K562 (cell line): ENCODE measurements around the gene SLC30A1. TPM values are rescaled to one million over a fixed set of nuclear protein-coding genes. Genes with fewer than 3 reads are reported as not detected.

Source experiments
- ATAC-seq: fragments of 200-7000 bp; cut with Tn5 transposase; 3 replicates; pipeline ENCODE4 v1.9.1; 2020; ENCODE audit warnings: moderate library complexity
- BruUV-seq: library from RNA; stranded (reverse); fragments of 400-500 nt; replicated peaks from 2 replicates; lab custom pipeline; 2021; lab: Mats Ljungman, UMichigan
- CTCF ChIA-PET: fragments of 300-600 bp; formaldehyde crosslinking; extraction: SDS; loops from one replicate; lab custom pipeline; 2021; ENCODE audit warnings: low intra/inter-chr PET ratio; lab: Yijun Ruan, JAX
- POLR2A ChIA-PET: fragments of 300-600, 350-650 bp; sonication (Branson Sonifier 250); formaldehyde crosslinking; extraction: SDS; loops from one replicate; lab custom pipeline; 2021; ENCODE audit warnings: antibody characterized with exemption, inconsistent platforms; lab: Yijun Ruan, JAX
- DNase-seq, 4 experiments: peaks; one replicate each; pipeline versions ENCODE4 v3.0.0 to v3.0.0-alpha.2; 2011 to 2018; ENCODE audit warnings: low spot score in 3 of 4, mixed read lengths in 3 of 4; ENCODE audit errors: extremely low read depth in 1 of 4
- FAIRE-seq: peaks from 2 replicates; lab custom pipeline; 2011; peaks lifted over from hg19 to GRCh38; lab: Jason Lieb, UNC
- H2AFZ ChIP-seq: 2 replicates; pipeline ENCODE4 v1.6.0; 2011; ENCODE audit warnings: low read depth, low read length, control low read depth, inconsistent platforms
- H3K27ac ChIP-seq: fragments of 200-600 bp; 3 replicates; pipeline ENCODE4 v1.8.0; 2011; ENCODE audit warnings: low read depth, mild to moderate bottlenecking, control low read depth, inconsistent platforms, low read length, moderate library complexity, mixed read lengths; ENCODE audit errors: extremely low read depth
- H3K27me3 ChIP-seq, 2 experiments: fragments of 300-600 bp in 1 of 2; 2 replicates in 1 of 2; 3 replicates in 1 of 2; pipeline versions ENCODE4 v1.6.0 to v1.8.0; 2011; ENCODE audit warnings: inconsistent platforms in 2 of 2, low read length in 2 of 2, mild to moderate bottlenecking in 1 of 2, mixed read lengths in 1 of 2, moderate library complexity in 1 of 2; ENCODE audit not compliant: control insufficient read depth in 2 of 2, insufficient read depth in 2 of 2
- H3K36me3 ChIP-seq: fragments of 300-600 bp; 3 replicates; pipeline ENCODE4 v1.8.0; 2011; ENCODE audit warnings: mild to moderate bottlenecking, low read length, inconsistent platforms; ENCODE audit not compliant: control insufficient read depth, insufficient read depth
- H3K4me1 ChIP-seq, 2 experiments: fragments of 200-600 bp in 1 of 2; replicated peaks in 1 of 2; 2 replicates in 1 of 2; 3 replicates in 1 of 2; pipeline versions ENCODE4 v1.5.1 to v1.8.0; 2011; ENCODE audit warnings: inconsistent platforms in 2 of 2, low read length in 2 of 2, mild to moderate bottlenecking in 1 of 2, mixed read lengths in 1 of 2, moderate library complexity in 1 of 2; ENCODE audit not compliant: control insufficient read depth in 2 of 2, insufficient read depth in 2 of 2
- H3K4me2 ChIP-seq: 2 replicates; pipeline ENCODE4 v1.6.1; 2011; ENCODE audit warnings: low read length, control low read depth, inconsistent platforms, mixed read lengths; ENCODE audit not compliant: insufficient read depth
- H3K4me3 ChIP-seq: fragments of 200-600 bp; sonication (generic), shearing (Covaris generic); 2 replicates; pipeline ENCODE4 v1.5.1; 2016; ENCODE audit warnings: control low read depth, inconsistent platforms
- H3K79me2 ChIP-seq: fragments of 200-600 bp; 3 replicates; pipeline ENCODE4 v1.8.0; 2011; ENCODE audit warnings: low read length, inconsistent platforms; ENCODE audit not compliant: control insufficient read depth, insufficient read depth
- H3K9ac ChIP-seq, 2 experiments: 2 replicates each; pipeline versions ENCODE4 v1.6.0 to v1.6.1; 2011; ENCODE audit warnings: low read depth in 2 of 2, low read length in 2 of 2, control low read depth in 1 of 2, inconsistent platforms in 1 of 2, mild to moderate bottlenecking in 1 of 2, mixed read lengths in 1 of 2; ENCODE audit not compliant: insufficient read depth in 1 of 2
- H3K9me1 ChIP-seq: one replicate; pipeline ENCODE4 v1.6.0; 2011; ENCODE audit warnings: inconsistent platforms, mild to moderate bottlenecking, low read length, moderate library complexity; ENCODE audit not compliant: control insufficient read depth, insufficient read depth
- H3K9me3 ChIP-seq: replicated peaks from 2 replicates; pipeline ENCODE4 v1.5.1; 2011; ENCODE audit warnings: low read depth, low read length, inconsistent platforms; ENCODE audit not compliant: control insufficient read depth, insufficient read depth
- H4K20me1 ChIP-seq: replicated peaks from 2 replicates; pipeline ENCODE4 v1.6.1; 2011; ENCODE audit warnings: low read length, inconsistent platforms, mixed read lengths; ENCODE audit not compliant: control insufficient read depth, insufficient read depth
- FOSL1 ChIP-seq: fragments of 200-800 bp; sonication (Bioruptor generic); conservative IDR thresholded peaks from 2 replicates; pipeline ENCODE4 v1.6.1; 2016; ENCODE audit warnings: missing genetic modification characterization, missing compliant biosample characterization
- LEF1 ChIP-seq: fragments of 450-650 bp; IDR thresholded peaks from 2 replicates; pipeline ENCODE4 v1.6.1; 2016; ENCODE audit warnings: mild to moderate bottlenecking
- ZNF316 ChIP-seq: fragments of 450-650 bp; IDR thresholded peaks from 2 replicates; pipeline ENCODE4 v1.6.1; 2016
- in situ Hi-C: fragments of 300-500 bp; cut with MboI; formaldehyde crosslinking; loops from 4 replicates; pipeline ENCODE4 v1.15.0; 2018; ENCODE audit warnings: inconsistent platforms, mixed read lengths
- intact Hi-C: fragments of 100-400 bp; cut with micrococcal nuclease; formaldehyde crosslinking; loops from 2 replicates; pipeline ENCODE4 v1.14.2; 2022
- polyA plus RNA-seq, 8 experiments: library from polyadenylated mRNA; depleted of rRNA in 4 of 8; stranded (reverse) in 5 of 8; unstranded in 3 of 8; fragments of >200 nt; fragmentation: Nextera tagmentation in 2 of 8; fragmentation: Illumina TruSeq in 1 of 8; extraction: Ambion mirVana in 2 of 8; extraction: Trizol in 1 of 8; gene quantifications; 2 replicates each; pipeline versions ENCODE4 v1.2.1 to v1.2.3, GENCODE V29; 2011 to 2014; ENCODE audit warnings: inconsistent platforms in 1 of 8, missing spikeins in 1 of 8
- total RNA-seq, 7 experiments: library from RNA; depleted of rRNA in 6 of 7; stranded (reverse); fragments of >200 nt in 6 of 7; fragmentation: Illumina TruSeq in 2 of 7; extraction: Trizol in 2 of 7; gene quantifications; 2 replicates each; pipeline versions ENCODE4 v1.2.1 to v1.2.3, GENCODE V29; 2011 to 2021; ENCODE audit warnings: low replicate concordance in 1 of 7
- TF ChIP-seq, protein P1 (sequence below), 2 experiments: fragments of 450-650 bp in 1 of 2; sonication (generic) in 1 of 2; formaldehyde crosslinking in 1 of 2; IDR thresholded peaks; 2 replicates each; pipeline versions ENCODE4 v1.7.1 to v1.9.0; 2016 to 2022; ENCODE audit warnings: inconsistent platforms in 1 of 2, mild to moderate bottlenecking in 1 of 2, missing genetic modification reagents in 1 of 2
- TF ChIP-seq, protein P2 (sequence below): fragments of 450-650 bp; IDR thresholded peaks from 2 replicates; pipeline ENCODE4 v1.6.1; 2016; ENCODE audit warnings: mild to moderate bottlenecking
- TF ChIP-seq, protein P3 (sequence below): fragments of 250-450 bp; sonication (Bioruptor Pico); IDR thresholded peaks from 2 replicates; pipeline ENCODE4 v1.5.0; 2022; ENCODE audit warnings: mild to moderate bottlenecking

The SLC30A1 gene
- total and polyA plus RNA-seq, 9 of the 15 experiments (the other 6 are each of a cell fraction or from before 2014, with no cell fraction given), result 4.1 to 14.4 (median 6.6) TPM

DNA sequence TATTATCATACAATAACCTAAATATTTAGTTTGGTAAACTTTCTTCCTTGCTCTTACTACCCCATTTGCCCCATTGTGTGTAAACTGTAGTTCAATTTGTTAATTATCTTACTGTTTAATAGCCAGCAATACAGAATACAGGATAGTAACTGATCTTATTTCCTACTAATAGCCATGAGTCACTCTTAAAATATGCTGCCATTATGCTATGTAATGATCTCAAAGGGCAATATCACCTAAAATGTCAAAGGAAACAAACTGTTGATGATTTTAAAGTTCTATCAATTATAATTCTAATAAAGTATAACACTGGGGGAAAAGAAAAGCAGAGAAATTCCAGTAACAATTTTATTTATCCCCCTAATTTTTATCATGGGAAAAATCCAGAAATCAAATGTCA is 4.3 kb downstream of the SLC30A1 start:
- no peak for FAIRE-seq
- Histone ChIP-seq H4K20me1 (peaks cover 5% of the 10 kb centered on the region), H3K79me2 (peaks cover 50% of the 10 kb centered on the region)
- TF ChIP-seq FOSL1 (tag) (0 out of 2 replicates have a peak, but pooled peaks have one; percentile 30), LEF1 (no peak), ZNF316 (0 out of 2 replicates have a peak, but pooled peaks have one; percentile 8)
- TF ChIP-seq, protein P1, sequence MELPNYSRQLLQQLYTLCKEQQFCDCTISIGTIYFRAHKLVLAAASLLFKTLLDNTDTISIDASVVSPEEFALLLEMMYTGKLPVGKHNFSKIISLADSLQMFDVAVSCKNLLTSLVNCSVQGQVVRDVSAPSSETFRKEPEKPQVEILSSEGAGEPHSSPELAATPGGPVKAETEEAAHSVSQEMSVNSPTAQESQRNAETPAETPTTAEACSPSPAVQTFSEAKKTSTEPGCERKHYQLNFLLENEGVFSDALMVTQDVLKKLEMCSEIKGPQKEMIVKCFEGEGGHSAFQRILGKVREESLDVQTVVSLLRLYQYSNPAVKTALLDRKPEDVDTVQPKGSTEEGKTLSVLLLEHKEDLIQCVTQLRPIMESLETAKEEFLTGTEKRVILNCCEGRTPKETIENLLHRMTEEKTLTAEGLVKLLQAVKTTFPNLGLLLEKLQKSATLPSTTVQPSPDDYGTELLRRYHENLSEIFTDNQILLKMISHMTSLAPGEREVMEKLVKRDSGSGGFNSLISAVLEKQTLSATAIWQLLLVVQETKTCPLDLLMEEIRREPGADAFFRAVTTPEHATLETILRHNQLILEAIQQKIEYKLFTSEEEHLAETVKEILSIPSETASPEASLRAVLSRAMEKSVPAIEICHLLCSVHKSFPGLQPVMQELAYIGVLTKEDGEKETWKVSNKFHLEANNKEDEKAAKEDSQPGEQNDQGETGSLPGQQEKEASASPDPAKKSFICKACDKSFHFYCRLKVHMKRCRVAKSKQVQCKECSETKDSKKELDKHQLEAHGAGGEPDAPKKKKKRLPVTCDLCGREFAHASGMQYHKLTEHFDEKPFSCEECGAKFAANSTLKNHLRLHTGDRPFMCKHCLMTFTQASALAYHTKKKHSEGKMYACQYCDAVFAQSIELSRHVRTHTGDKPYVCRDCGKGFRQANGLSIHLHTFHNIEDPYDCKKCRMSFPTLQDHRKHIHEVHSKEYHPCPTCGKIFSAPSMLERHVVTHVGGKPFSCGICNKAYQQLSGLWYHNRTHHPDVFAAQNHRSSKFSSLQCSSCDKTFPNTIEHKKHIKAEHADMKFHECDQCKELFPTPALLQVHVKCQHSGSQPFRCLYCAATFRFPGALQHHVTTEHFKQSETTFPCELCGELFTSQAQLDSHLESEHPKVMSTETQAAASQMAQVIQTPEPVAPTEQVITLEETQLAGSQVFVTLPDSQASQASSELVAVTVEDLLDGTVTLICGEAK (IDR thresholded peaks at IDR 0.05), result no peak
- TF ChIP-seq, protein P1 (CRISPR knock-in tag; IDR thresholded peaks at IDR 0.05), result no peak
- TF ChIP-seq, protein P2, sequence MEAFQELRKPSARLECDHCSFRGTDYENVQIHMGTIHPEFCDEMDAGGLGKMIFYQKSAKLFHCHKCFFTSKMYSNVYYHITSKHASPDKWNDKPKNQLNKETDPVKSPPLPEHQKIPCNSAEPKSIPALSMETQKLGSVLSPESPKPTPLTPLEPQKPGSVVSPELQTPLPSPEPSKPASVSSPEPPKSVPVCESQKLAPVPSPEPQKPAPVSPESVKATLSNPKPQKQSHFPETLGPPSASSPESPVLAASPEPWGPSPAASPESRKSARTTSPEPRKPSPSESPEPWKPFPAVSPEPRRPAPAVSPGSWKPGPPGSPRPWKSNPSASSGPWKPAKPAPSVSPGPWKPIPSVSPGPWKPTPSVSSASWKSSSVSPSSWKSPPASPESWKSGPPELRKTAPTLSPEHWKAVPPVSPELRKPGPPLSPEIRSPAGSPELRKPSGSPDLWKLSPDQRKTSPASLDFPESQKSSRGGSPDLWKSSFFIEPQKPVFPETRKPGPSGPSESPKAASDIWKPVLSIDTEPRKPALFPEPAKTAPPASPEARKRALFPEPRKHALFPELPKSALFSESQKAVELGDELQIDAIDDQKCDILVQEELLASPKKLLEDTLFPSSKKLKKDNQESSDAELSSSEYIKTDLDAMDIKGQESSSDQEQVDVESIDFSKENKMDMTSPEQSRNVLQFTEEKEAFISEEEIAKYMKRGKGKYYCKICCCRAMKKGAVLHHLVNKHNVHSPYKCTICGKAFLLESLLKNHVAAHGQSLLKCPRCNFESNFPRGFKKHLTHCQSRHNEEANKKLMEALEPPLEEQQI, result 0 out of 2 replicates have a peak, but pooled peaks have one; percentile 10
- TF ChIP-seq, protein P3, sequence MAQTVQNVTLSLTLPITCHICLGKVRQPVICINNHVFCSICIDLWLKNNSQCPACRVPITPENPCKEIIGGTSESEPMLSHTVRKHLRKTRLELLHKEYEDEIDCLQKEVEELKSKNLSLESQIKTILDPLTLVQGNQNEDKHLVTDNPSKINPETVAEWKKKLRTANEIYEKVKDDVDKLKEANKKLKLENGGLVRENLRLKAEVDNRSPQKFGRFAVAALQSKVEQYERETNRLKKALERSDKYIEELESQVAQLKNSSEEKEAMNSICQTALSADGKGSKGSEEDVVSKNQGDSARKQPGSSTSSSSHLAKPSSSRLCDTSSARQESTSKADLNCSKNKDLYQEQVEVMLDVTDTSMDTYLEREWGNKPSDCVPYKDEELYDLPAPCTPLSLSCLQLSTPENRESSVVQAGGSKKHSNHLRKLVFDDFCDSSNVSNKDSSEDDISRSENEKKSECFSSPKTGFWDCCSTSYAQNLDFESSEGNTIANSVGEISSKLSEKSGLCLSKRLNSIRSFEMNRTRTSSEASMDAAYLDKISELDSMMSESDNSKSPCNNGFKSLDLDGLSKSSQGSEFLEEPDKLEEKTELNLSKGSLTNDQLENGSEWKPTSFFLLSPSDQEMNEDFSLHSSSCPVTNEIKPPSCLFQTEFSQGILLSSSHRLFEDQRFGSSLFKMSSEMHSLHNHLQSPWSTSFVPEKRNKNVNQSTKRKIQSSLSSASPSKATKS, result no peak

More for the DNA sequence above, 4.3 kb downstream of the SLC30A1 start:
- Histone ChIP-seq H3K4me3 (no peak overlapping the region), H3K9me3 (no peaks in the 10 kb centered on the region), H2AFZ (no peak overlapping the region), H3K27ac (no peak overlapping the region), H3K4me2 (no peak overlapping the region), H3K4me1 (peaks cover 8 to 20% of the 10 kb centered on the region in 2 experiments; a peak in 4 of 5 replicates), H3K36me3 (peaks cover 34% of the 10 kb centered on the region), H3K27me3 (no peaks in the 10 kb centered on the region), H3K9ac (no peak overlapping the region), H3K9me1 (no peaks in the 10 kb centered on the region)
- CTCF ChIA-PET, result no interaction called here
- no peak for DNase-seq
- POLR2A ChIA-PET, result no interaction called here
- ATAC-seq, result no peak
- in situ Hi-C loops, result no loop called here
- BruUV-seq, result no TSS peak
- intact Hi-C loops, result no loop called here
